GM19240 (cell line): Measurements from ENCODE around the gene SH3GL3.

Experiments
- DNase-seq: peaks from one replicate; pipeline ENCODE4 v3.0.0; 2011; ENCODE audit warnings: low spot score; ENCODE audit not compliant: insufficient read length

Gene SH3GL3, protein sequence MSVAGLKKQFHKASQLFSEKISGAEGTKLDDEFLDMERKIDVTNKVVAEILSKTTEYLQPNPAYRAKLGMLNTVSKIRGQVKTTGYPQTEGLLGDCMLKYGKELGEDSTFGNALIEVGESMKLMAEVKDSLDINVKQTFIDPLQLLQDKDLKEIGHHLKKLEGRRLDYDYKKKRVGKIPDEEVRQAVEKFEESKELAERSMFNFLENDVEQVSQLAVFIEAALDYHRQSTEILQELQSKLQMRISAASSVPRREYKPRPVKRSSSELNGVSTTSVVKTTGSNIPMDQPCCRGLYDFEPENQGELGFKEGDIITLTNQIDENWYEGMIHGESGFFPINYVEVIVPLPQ

DNA sequence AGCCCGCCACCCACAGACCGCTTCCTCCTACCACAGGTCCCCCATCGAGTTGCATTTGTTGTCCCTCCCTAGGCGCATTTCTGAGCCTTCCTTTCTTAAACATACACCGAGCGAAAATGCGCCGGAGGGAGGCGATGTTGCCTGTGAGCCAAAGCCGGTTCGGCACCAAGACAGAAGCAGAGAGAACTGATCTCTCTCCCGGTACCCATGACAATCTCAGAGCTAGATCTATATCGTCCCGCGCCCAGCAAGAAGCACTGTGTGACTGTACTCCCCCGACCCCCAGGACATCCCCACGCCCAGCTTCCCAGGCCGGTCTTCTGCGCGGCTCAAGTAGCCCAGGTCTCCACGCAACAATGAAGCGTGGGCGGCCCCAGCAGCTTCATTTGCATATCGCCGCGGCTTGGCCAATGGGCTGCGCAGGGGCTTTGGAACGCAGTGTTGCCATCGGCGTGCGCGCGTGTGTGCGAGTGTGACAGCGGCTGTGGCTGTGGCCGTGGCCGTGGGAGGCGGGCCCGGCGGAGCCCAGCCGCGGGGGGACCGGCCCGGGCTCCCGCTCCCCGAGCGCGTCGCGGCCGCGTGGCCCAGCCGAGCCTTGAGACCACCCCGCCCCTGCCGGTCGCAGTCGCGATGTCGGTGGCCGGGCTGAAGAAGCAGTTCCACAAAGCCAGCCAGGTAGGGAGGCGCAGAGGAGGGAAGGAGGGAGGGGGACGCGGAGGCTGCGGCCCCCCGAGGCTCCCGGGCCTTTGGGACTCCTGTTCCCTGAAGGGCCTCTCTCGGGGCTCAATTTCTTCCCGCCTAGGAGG lies at the start of gene SH3GL3:
SH3GL3 (plus strand) TSS at position 438 of the 806 bp plus-strand sequence; CDS start at position 631, 193 bp downstream.
- DNase-seq, result no peak

- no peak for DNase-seq
These were observed 48.5 kb upstream of the SH3GL3 start for GRCh38 chr15:83398626-83399025.

DNA sequence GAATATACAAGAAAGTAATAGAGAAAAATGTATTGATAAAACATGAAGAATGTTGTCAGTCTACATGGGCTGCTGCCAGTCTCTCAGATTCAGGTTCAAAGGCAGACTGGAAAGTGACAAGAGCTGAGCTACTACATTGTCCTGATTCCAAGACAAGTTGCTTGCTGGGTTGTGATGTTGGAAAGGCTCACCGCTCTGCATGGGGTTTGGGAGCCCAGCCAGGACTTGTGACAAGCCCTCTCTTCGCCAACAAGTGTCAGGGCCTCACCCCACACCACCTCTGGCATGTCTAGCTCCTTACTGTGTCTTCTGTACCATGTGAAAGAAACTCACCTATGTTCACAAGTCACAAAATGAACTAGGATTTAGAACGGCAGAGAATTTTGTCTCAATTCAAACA lies 43.0 kb upstream of the SH3GL3 start:
- no peak for DNase-seq

GRCh38 chr15:83410532-83410931 lies 36.6 kb upstream of the SH3GL3 start:
- no peak for DNase-seq

DNA sequence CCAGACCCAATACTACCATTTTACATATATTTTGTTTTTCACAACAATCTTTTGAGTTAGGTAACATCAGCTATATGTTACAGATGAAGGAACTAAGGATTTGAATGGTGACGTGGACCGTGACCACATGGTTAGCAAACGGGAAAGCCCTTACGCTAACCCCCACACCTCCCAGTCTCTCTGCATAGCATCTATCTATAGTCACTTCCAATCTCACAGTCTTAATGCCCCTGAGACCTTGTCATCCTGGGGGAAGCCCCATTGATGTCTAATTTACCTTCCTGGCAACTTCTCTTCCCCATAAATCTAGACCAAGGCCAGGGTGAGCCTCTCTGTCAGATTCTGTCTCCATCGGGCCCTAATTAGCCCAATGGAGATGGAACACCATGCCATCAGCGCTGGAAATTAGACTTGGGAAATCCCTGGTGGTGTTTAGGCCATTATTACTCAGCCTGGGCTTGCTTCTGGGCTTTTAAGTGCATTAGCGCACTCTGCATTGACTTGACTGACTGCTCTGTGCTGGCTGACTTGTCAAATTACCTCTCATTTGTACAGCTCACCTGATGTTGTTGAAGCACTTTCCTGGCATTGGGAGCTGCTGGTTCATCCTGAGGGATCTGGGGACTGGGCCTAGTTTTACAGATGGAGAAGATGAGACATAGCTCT lies 34.0 kb upstream of the SH3GL3 start:
- DNase-seq, result no peak

- DNase-seq, result no peak
These were observed 25.1 kb upstream of the SH3GL3 start for GRCh38 chr15:83422081-83422480.

- DNase-seq, result no peak
These were observed 24.6 kb upstream of the SH3GL3 start for GRCh38 chr15:83422541-83422940.

GRCh38 chr15:83424101-83424500 lies 23.0 kb upstream of the SH3GL3 start:
- DNase-seq, result no peak

GRCh38 chr15:83430441-83430840 lies 16.7 kb upstream of the SH3GL3 start:
- no peak for DNase-seq

DNA sequence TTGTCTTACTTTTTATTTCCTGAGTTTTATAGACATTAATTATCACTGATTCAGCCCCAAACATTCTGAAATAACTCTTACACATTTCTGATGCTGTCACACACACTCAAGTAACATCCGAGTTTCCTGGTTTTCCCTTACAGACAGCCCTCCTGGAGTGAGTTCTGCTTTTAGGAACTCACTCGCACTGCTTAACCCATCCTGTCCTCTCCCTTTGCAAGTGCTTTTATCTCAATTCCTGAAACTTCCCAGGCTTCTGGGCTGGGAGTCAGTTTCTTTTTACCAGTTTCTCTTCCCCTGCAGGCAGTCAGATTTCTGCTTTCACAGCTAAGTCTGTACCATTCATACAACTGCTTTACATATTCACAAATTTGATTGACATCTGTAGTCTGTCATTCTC lies 15.6 kb upstream of the SH3GL3 start:
- DNase-seq, result no peak

DNA sequence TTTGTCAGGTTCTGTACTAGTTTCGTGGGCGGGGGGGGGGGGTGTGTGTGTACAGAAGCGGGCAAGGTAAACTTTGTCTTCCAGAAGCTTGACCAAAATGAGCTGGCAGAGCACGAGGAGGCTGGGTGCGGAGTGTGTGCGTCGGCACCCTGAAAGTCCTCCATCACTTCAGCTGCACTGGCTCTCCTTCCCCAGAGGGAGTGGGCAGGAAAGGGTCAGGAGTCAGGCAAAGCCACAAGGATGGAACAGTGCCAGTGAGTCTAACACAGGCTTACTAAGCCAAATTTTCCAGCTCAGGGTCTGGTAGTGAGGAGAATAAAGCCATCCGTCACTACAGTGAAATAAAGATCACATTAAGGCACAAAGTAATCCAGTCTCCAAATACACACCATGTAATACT lies 11.9 kb upstream of the SH3GL3 start:
- DNase-seq, result no peak

DNA sequence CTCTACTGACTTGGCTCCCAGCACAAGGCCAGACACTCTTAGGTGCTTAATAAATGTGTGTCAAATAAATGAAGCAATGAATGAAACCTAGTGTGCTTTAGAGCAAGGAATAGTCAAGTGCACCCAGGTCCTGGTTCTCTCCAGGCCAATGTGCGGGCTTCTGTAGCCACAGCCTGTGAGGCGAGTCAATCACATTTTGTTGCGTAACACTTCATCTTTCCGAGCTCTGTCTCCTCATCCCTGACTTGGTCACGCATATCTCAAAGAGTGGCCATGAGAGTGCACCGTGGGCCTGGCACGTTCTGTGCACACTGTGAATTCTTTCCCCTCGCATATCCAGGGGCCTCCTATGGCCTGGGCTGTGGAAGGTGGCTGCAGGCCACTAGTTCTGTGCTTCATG lies 11.4 kb upstream of the SH3GL3 start:
- DNase-seq, result no peak

DNA sequence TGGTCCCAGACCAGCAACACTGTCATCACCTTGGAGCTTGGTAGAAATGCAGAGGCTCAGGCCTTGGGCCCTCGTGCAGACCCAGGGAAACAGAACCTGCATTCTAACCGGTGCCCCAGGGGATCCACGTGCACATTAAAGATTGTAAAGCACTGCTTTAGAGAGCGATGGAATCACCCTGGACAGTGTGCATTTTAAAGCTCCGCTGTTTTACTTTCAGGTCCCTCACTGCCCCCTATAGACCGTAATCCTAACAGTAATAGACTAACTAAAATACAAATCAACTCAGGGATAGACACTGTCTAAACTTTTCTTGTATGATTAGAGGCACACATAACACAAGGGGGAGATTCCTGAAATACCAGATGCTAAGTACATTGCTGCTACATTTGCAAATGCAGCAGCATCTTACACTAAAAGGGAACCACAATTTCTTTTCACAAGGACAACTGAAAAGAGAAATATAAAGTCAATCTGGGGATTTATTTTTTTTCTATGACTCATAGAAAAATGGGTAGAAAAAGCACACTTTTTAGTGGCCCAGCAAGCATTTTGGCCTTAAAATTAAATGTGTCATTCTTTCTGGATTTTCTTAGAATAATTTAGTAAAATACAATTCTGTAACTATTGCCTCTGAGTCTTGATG lies 10.5 kb upstream of the SH3GL3 start:
- DNase-seq, result no peak

GRCh38 chr15:83443076-83443847 lies 3.9 kb upstream of the SH3GL3 start:
- no peak for DNase-seq

- DNase-seq, result no peak
These were observed 2.2 kb upstream of the SH3GL3 start for GRCh38 chr15:83444936-83445335.

GRCh38 chr15:83445643-83446042 lies 1.5 kb upstream of the SH3GL3 start:
- no peak for DNase-seq

DNA sequence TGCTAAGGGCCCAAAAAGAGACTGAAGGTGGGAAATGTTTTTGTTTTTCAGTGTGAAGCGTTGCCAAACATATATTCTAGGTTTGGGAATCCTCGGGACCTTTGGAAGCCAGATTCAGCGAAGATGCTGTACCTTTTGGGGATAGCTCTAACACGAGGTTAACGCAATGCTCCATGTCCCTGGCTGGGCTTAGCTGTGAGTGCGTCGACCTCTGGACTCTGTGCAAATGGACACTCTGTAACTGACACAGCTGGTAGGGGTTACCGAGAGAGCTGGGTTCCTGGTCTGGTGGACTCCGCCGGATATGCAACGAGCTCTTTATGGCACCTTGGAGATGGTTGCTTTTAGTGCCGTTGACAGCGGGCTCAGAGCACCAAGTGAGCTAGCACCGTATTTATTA lies 724 bp upstream of the SH3GL3 start:
- DNase-seq, result no peak

- DNase-seq, result no peak
These were observed 2.1 kb downstream of the SH3GL3 start for GRCh38 chr15:83449250-83449671.

- DNase-seq, result no peak
These were observed 2.9 kb downstream of the SH3GL3 start for GRCh38 chr15:83449937-83450506.

GRCh38 chr15:83457149-83457548 lies 10.0 kb downstream of the SH3GL3 start:
- no peak for DNase-seq

- no peak for DNase-seq
These were observed 11.2 kb downstream of the SH3GL3 start for GRCh38 chr15:83458381-83458780.
